SHP77 (cell line): ENCODE measurements around the gene DSCAM.

Experiments
- DNase-seq, 2 experiments: peaks; one replicate each; lab custom pipeline; 2025; lab: John Stamatoyannopoulos, UW

Gene DSCAM

DNA sequence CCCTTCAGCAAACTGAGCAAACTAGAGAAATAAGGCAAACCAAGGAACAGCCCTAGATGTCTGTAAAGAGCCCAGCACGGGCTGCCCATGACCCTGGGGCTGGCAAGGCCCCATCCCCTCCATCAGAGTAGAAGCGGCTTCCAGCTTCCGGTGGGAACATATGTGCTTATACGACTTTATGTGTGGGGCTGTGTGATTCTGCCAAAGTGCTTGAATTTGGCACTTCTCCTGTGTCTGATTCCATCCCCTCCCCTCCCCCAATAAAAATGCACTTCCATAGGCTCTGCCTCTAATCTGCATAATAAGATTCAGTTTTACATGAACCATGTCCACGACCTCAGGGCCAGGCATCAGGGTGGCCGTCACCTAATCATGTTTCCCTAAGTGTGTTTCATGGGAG is 236.6 kb downstream of the DSCAM start:
- no peak for DNase-seq

DNA sequence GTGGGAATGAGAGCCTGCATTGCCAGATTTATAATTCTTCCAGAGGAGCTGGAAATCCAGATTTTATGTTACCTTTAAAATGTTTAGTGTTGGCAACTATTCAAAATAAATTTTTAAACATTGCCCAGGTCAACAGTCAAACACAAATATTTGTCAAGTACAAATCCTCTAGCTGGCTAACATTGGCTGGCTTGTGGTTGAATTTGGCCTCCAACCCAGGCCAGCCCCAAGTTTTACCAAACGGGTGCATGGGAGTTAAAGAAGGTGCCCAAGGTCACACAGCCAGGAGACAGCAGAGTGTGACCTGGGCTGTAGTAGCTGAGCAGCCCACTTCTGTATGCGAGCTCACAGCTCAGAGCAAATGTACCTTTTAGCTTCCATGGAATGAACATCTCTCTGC is 240.6 kb downstream of the DSCAM start:
- no peak for DNase-seq

DNA sequence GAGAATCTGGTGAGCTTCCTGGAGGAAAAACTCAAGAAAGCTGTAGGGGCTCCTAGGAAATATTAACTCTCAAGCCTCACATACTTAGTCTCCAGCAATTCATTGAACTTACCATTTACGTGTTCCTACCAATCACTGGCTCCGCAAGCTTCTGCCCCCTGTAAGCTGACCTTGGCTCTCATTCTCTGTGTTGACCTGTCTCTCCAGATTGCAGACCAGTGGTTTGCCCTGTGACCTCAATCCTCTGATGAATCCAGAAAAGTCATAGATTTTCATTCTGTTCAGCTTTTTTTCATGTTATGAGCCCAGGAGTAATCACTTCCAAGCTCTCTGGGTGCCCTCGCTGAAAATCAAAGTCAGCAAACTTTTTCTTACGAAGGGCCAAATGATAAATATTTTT is 241.9 kb downstream of the DSCAM start:
- DNase-seq: no peak

DNA sequence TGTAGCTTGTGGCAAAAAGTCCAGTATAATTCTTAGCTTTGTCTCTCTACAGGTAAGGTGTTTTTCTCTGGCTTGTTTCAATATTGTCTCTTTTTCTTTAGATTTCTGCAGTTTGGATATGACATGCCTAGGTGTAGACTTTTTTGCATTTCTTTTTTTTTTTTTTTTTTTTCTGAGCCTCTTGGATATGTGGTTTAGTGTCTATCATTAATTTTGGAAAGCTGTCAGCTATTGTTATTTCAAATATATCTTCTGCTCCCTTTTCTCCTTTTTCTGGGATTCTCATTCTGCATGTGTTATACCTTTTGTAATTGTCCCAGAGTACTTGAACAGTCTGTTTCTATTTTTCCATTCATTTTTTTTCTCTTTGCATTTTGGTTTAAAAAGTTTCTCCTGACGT is 243.2 kb downstream of the DSCAM start:
- no peak for DNase-seq

DNA sequence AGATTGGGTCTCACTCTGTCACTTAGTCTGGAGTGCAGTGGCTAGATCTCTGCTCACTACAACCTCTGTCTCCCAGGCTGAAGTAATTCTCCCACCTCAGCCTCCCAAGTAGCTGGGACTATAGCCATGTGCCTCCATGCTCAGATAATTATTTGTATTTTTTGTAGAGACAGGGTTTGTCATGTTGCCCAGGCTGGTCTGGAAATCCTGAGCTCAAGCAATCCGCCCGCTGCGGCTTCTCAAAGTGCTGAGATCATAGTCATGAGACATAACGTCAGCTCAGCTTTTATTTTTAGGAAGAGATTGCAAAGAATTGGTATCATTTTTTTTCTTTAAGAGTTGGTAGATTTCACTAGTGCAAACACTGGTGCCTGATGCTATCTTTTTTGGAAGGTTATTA is 244.9 kb downstream of the DSCAM start:
- DNase-seq: no peak

DNA sequence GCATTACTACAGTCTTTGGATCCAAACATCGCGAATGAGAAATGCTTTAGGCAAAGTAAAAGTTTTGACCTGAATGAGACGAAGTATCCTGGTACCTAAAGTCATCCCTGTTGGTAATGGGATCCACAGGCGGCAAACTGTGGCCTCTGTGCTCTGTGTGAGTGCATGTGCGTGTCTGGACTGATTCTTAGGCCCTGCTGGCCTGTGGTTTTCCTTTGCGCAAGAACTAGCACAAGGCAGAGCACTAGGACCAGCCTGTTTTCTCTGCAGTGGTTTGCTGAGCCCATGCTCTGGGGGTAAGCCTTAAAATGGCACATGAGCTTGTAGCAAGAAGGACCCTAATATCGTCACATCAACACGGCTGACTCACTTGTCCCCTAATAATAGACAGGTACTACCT is 251.2 kb downstream of the DSCAM start:
- no peak for DNase-seq

DNA sequence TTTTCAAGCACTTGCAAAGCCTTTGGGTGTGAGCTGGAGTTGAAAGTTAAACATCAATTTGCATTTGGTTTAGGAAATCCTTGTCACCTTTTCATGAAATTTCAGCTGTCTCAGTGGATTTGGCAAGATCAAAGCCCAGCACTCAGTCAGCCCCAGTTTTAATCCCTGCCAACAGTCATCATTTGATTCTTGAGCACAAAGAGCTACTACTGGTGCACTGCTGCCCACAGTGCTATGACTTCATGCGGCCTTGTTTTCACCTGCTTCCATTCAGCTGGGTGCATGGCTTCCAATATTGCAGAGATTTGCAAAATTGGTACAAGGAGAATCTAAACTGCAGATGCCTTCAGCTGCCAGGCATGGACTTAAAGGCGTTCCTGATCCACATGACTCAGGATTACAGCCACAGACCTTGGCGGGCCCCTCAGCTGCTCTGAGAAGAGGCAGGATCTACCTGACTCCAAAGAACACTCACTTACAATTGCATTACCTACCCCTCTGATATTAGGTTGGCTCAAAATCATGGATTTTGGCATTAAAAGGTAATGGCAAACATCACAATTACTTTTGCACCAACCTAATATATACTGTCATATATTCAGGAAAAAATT is 259.1 kb downstream of the DSCAM start:
- DNase-seq: no peak

DNA sequence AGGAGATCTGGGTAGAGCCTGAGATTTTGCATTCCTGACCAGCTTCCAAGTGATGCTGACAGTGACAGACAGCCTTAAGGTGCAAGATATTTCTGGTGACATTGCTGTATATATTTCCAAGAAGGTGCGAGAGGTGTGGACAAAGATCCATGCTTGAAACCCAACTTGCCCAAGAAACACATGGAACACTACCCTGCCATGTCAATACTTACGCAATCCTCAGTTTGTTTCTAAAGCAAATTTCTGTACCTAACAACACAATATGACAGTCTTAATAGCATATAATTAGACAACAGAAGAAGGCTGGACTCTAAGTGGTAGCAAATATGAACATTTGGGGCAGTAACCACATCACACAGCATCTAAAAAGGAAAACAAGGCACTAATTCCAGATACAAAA is 260.4 kb downstream of the DSCAM start:
- no peak for DNase-seq

DNA sequence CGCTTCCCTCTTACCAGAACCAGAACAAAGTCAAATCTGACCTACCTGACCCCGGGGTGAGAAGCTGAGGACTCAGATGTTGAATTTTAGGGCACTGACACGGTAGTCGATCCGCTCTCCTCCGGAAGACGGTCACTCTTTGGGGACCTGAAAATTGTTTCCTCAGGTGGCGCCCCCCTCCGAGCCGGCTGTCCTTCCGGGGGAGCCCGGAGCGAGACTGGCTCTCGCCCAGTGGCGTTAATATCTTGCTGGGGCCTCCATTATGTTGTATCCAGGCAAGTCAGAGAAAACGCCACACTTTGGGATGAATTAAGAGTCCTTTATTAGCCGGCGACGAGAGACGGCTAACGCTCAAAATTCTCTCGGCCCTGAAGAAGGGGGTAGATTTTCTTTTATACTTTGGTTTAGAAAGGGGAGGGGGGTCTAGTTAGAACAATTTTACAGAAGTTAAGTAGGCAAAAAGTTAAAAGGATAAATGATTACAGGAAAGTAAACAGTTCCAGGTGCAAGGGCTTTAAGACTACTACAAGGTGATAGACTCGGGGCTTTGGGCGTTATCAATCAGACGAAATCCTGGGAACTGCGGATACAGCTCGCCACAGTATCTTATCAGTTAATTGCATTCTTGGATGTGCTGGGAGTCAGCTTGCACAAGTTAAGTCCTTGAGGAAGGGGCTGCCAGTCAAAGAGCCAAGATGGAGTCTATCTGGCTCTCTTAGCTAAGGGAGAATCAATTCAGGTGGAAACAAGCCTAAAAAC is 269.5 kb downstream of the DSCAM start:
- no peak for DNase-seq

DNA sequence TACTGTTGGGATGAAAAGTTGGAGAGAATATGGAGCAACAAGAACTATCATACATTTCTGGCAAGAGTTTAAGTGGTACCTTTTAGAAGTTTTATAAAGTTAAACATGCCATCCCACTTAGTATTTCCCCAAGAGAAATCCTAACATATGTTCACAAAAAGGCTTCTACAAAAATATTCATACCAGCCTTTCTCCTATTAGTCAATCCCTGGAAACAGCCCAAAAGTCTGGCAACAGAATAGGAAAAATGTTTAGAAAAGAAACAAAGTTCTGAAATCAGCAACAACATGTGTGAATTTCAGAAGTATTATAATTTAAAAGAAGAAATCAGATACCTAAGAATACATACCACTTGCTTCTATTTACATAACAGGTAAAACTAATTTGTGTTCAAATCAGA is 271.0 kb downstream of the DSCAM start:
- DNase-seq: no peak

DNA sequence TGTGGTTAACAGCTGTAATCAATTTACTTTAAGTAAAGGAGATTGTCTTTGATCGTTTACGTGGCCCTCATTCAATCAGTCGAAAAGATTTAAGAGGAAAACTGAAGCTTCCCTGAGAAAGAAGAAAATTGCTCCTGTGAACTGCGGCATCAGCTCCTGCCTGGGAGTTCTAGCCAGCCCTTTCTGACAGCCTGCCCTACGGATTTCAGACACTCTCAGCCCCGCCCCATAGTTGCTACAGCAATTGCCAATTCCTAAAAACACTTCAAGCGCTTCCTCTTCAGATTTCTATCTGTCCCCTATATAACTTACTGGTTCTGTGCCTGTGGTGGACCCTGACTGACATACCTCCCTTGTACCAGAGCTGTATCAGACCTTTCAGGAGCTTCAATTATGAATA is 277.6 kb downstream of the DSCAM start:
- DNase-seq: no peak

DNA sequence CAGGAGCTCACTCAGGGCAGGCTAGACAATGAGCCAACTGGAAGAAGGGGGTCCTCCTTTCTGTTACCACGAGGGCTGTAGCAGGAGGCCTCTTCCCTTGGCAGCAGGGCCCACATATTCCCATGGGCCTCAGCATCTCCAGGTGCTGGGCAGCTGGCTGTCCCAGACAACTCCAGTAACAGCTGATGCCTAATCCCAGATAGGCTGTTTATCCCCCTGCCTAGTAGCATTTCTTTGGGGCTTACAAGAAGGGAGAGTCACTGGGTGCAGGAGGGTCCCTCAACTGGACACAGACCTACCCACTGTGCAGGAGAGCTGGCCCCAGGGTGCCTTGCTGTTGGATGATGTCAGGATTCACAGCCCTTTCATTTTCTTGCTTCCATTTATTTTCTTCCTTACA is 278.2 kb downstream of the DSCAM start:
- no peak for DNase-seq

DNA sequence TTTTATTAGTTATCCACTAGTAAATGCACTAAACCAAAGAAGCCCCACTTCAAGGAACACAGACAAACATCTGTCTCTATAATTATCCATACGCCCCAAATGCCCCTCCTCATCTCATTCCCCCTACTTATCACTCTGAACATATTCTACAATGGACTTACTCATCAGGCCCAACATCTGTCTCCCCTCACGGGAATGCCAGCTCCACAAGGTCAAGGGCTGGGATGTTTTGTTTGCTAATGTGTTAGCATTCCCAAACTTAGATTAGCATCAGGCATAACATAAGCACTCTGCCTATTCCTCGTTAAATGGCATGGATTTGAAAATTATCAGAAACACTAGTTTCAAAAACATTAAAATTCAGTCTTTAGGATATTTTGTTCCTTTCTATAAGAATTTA is 279.5 kb downstream of the DSCAM start:
- no peak for DNase-seq

DNA sequence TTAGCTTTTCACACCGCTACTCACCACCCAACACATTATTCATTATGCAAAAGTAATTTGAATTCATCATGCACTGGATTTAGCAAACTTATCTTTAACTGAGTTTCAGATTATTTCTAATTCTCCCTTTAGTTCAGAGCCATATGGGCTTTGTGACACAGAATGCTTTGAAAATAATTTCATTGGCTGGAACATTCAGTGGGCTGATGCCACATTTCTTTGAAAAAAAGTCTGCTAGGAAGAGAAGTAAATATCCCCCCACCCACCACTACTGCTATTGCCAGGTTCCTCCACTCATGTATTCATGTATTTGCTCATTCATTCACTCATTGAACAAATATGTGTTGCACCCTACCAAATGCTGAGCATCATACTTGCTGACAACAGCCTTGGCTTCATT is 280.5 kb downstream of the DSCAM start:
- no peak for DNase-seq

DNA sequence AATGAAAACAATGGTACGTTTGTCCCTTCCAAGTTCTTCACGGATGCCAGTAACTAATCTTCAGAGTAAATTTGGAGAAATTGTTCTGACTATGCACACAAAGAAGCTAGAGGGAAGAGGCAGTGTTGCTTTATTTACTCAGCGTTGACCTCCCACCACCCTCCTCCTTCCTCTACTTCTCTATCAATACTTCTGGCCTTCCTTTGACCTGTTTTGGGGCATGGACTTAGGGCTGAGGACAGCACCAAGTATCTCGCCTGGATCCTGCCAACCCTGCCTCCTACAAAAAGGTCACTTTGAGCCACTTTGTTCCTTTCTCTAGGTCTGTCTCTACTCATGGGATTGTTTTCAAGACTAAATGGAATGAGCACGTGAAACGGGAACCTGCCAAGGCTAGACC is 282.6 kb downstream of the DSCAM start:
- DNase-seq: no peak

DNA sequence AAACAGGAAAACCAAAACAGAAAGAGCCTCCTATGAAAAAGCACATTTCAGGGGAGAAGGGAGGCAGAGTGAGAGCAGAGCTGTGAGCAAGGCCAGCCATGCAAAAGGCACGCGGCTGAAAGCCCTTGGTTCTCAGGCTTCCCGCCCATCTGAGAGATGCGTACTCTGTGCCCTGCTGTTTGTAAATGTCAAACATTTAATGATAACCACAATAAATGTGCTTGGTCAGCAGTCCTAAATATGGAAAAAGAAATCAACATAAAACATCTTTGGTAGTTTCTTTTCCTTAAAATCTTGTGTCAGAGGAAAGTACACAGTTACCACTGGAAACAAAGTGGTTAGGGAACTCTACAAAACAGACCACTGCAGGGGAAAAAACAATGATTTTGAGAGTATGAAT is 283.1 kb downstream of the DSCAM start:
- no peak for DNase-seq

DNA sequence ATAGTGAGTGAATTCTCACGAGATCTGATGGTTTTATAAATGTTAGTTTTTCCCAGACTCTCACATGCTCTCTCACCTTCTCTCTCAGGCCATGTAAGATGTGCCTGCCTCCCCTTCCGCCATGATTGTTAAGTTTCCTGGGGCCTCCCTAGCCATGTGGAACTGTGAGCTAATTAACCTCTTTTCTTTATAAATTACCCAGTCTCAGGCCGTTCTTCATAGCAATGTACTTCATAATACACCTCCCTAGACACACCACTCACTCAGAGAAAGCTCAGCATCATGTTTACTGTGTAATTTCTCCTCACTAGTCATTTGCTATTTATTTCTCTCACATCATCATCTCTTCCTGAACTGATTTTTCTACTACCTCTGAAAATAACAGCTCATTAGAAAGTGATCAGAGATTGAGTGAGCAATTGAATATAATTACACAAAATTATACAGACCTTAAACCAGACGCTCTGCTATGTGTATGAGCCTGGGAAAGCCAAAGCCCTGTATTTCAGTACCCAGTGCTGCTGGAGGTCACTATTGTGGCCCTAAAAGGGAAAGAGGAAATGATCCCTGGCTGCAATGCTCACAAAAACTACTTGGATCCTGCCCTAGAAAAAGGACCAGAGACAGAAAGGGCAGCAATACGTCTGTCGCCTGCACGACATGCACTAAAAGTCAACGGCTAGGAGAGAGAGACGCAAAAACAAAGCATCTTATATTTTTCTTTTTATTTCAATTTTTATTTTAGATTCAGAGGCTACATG is 284.5 kb downstream of the DSCAM start:
- no peak for DNase-seq

DNA sequence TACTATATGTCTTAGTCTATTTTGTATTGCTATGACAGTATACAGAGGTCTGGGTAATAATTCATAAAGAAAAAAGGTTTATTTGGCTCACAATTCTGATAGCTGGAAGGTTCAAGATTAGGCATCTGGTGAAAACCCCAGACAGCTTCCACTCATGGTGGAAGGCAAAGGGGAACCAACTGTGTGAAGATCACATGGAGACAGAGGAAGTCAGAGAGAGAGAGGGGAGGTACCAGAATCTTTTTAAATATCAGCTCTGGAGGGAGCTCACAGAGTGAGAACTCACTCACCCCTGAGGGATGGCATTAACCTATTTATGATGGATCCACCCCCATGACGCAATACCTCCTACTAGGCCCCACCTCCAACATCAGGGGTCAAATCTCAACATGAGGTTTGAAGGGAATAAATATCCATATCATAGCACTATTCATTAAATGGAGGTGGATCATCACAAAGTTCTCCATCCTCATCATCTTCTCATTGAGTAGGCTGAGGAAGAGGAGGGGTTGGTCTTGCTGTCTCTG is 290.5 kb downstream of the DSCAM start:
- no peak for DNase-seq

DNA sequence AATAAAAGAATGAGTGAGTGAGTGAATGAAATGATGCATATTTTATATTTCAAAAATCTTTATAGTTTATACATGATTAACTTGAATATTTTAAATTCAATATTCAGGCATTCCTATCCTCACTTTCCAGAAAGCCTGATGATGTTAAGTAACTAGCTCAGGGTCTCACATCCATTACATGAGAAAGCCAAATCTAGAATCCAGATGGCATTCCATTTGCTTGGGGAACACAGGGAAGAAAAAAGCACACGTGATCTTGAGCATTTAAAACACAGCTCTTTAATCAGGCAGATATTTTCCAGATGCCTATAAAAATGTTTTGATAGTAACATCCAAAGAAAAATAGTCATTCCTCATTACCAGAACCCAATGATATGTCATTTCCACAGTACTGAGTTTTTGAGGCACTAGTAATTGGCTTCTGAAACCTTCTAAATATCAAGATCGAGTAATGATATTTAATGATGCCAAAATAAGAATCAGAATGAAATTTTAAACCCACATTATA is 291.9 kb downstream of the DSCAM start:
- no peak for DNase-seq

DNA sequence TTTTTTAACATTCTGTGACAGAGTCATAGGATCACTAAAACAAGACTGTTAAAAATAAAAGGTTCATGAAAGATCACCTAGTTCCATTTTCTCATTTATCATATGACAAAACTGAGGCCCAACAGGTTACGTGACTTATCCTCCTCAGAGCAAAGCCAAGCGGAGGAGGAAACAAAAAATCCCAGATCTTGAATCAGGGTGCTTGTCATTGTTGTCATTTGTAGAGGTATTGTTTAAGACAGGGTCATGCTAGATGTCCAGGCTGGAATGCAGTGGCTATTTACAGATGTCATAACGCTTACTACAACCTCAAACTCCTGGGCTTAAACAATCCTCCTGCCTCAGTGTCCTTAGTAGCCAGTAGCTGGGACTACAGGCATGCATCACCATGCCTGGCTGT is 293.2 kb downstream of the DSCAM start:
- DNase-seq: no peak

DNA sequence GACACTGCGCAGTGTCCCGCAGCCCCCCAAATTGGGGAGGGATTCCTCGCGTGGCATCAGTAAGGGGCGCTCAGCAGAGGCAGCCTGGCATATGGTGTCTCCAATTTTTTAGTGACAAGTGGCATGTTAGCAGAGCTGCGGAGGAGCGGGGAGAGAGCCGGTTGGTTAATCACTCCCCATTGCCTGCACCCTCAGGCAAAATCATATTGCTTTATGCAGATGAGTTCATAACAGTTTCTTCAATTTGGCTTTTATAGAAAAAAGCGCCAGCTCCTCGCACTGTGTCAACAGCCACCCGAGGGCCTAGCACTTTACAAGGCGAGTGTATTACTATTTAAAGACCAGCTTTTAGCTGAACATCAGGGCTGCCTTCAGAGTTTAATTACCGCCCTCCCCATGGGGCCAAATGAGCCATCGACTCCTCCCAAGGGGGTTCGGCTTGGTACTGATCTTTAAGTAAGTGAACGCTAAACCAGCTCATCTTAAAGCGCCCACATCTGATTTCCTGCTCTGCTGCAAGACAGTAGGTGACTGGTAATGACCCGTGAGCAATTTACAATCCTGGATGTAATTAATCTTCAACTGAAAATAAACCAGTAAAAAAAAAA is 298.9 kb downstream of the DSCAM start:
- DNase-seq: no peak

DNA sequence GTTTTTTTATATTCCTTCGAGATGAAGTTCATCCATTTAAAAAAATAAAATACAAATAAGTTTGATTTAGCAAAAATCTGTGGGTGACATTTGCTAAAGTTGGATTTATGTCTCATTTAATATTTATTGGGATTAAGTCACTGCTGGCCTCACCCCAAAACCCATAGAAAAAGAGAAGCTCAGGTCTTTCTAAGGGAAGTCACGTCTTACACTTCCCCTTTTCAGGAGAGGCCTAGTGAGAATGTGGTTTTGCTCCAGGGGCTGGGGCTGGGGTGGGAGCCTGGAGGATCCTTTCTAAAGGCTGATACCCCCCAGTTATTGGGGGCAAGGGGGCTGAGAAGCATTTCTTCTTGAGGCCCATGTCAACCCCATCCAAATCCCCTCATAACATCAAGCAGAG is 300.3 kb downstream of the DSCAM start:
- DNase-seq: no peak

DNA sequence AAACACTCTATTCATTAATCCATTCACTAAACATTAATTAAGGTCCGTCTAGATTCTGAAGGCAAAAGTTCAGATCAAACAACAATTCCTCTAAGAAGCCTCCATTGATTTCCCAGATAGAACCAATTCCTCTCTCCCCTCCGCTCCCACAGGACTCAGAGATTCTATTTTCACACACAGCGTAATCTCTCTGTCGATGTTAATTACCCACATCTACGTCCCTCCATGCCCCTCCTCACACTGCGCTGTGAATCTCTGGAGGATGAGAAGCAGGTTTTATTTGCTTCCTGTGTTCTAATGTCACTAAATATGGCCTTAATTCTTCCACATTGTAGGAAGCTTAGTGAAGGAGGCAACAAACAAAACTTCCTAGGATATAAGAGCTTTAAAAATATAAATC is 306.7 kb downstream of the DSCAM start:
- DNase-seq: no peak
